Renal pelvis (tissue), 4 donors: ENCODE measurements around the gene SND1. TPM values are rescaled to one million over a fixed set of nuclear protein-coding genes. Genes with fewer than 3 reads are reported as not detected.
A peak's percentile ranks its signal among the peaks of the same experiment; 100 is the strongest.
"Not testable (repeated sequence)": the region's sequence is repeated elsewhere in the genome, so short reads cannot be mapped to it uniquely, and the experiment has no call there.

ENCODE experiments used
- DNase-seq: peaks from one replicate; pipeline ENCODE4 v3.0.0-alpha.2; 2013
- polyA plus RNA-seq, 3 donors: library from polyadenylated mRNA; unstranded; fragments of 120-200 nt; gene quantifications; one replicate each; pipeline ENCODE4 v1.2.1, GENCODE V29; 2013; ENCODE audit not compliant: insufficient read length in 3 of 3

SND1 gene
- polyA plus RNA-seq, 3 donors: 135 to 142 (median 137) TPM

GRCh38 chr7:127644484-127644883 lies 7.5 kb upstream of the SND1 start:
- no peak for DNase-seq

- DNase-seq: no peak
These were observed 4.4 kb upstream of the SND1 start for GRCh38 chr7:127647636-127648035.

GRCh38 chr7:127648986-127649385 lies 3.0 kb upstream of the SND1 start:
- no peak for DNase-seq

GRCh38 chr7:127650847-127651555 lies 993 bp upstream of the SND1 start:
- peak; percentile 54 for DNase-seq

DNA sequence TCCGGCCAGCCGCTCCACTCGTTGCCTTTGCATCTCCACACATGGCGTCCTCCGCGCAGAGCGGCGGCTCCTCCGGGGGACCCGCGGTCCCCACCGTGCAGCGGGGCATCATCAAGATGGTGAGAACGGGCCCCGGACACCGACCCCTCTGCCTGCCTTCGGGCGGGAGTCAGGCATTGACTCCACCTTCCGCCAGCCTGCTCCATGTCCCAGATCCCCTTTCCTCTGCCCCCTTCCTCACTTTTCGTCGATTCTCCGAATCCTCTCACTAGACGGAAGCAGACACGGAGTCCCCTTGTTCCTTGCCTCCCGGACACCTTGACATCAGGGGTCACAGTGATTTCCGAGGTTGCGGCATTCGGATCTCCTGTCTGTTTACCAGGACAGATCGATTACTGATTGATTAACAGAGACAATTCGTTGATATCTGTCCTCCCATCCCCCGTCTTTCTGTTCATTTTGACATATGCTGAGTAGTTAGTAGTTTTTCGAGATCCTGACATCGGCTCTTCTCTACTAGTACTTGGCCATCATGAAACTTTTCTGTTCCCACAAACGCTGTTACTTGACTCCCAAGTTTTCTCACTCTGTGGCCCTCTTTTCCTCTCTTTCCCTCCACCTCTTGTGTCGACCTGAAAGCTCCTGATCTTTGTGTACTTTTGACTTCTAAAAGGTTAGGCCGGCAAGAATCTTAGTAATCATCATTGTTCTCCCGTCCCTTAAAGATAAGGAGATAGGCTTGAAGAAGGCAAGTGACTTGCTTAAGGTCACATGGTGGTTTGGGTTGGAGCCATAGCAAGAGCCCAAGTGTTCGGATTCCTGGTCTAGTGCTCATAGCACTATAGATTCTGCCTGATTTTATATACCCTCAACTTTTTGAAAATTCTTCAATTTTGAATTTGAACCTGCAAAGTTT lies 597 bp downstream of the SND1 start:
- DNase-seq: peak; percentile 17

DNA sequence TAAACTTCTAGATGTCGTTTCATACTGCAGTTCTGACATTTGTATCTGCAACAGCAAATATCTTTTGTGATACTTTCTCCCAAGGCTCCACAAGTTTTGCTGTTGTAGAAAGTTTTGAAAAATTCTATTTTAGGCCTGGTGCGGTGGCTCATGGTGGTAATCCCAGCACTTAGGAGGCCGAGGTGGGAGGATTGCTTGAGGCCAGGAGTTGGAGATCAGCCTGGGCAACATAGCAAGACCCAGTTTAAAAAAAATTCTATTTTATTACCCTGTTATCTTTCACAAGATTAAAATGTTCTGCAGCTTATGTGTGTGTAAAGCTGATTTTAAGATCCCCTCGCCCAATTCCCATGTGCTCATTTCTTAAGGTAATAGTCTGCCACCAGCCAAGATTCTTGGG lies 1.4 kb downstream of the SND1 start:
- no peak for DNase-seq

DNA sequence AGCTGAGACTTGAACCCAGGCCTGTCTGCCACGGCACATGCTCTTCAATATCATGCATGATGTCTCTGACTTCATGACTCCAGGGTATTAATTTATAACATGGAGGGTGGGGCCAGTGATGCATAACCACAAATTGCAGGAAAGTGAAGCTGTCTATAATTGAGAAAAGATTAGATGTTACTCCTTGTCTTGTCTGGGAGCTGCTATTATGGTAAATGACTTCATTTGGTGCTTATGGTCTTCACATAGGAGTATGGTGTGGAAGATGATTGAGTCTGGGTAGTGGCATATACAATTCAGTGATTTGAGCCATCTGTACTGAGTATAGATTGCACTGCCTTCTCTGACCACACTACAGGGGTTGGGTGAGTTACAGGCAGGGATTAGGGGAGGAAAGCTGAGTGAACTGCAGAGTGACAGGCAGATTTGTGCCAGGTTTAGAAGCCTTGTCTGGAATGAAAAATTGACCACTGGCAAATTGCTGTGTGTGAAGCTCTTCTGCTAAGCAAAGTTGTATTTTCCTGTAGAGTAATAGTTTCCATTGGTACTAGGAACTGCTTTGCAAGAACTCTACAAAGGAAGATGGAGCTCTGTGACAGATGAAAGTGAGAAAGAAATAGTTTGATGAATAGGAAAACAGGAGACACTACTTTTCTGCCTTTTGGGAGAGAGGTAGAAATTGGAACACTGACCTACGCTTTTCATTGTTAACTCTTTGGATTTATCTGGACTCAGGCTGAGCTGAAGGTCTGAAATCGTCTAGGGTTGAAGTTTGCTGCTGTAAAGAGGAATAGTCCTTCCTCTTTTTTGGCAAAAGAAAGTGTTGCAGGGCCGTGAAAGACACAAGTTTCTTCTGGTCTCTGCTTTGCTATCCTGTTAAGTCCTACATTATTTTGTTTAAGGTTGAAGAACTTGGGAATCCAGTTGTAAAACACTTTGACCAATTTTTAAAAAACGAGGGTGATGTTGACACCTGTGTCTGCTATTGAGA lies 2.7 kb downstream of the SND1 start:
- DNase-seq: no peak

- no peak for DNase-seq
These were observed 3.7 kb downstream of the SND1 start for GRCh38 chr7:127655720-127656119.

DNA sequence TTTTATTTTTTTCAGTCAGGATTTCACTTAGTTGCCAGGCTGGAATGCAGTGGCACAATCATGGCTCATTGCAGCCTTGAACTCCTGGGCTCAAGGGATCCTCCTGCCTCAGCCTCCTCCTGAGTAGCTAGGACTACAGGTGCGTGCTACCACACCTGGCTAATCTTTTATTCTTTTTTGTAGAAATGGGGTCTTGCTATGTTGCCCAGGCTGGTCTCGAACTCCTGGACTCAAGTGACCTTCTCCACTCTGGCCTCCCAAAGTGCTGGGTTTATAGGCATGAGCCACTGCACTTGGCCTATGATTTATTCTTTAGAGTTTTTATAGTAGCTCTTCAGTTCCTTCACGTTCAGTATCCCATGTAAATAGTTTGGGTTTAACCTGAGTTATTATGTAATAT lies 5.5 kb downstream of the SND1 start:
- no peak for DNase-seq

GRCh38 chr7:127658970-127659630 lies 7.1 kb downstream of the SND1 start:
- DNase-seq: no peak

DNA sequence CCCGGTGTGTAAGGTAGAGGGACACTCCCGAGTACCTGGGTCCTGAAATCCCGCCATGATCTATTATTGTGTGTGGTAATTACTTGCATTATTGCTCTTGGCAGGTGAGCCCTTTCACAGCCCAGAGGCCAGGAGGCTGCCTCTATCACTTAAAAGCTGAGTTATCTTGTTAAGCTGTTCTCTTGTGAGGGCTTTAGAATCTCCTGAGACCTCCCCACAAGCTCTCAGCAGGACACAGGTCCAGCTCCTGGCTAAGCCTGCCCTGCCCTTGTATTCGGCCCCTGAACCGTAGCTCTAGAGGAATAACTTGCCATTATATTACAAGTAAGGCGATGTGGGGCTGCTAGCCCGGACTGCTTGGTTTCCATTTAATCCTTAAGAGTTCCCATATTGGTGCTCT lies 13.9 kb downstream of the SND1 start:
- no peak for DNase-seq

DNA sequence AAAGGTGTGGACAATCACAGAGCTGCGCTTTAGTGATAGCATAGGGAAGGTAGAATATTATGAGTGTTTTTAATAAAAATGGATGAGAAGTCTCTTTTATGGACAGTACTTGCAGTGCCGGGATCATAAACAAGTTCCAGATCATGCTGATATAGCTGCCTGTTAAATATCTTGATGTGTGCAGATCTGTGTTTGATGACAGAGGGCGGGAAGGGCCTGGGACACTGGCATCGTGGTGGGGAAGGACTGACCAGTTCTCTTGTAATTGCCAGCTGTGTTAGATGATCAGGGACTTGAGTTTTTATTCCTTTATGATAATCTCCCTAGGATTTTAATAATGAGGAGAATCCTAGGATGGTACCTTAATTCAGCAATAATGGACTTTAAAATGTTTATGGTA lies 14.6 kb downstream of the SND1 start:
- DNase-seq: no peak

- DNase-seq: no peak
These were observed 15.2 kb downstream of the SND1 start for GRCh38 chr7:127667017-127667670.

DNA sequence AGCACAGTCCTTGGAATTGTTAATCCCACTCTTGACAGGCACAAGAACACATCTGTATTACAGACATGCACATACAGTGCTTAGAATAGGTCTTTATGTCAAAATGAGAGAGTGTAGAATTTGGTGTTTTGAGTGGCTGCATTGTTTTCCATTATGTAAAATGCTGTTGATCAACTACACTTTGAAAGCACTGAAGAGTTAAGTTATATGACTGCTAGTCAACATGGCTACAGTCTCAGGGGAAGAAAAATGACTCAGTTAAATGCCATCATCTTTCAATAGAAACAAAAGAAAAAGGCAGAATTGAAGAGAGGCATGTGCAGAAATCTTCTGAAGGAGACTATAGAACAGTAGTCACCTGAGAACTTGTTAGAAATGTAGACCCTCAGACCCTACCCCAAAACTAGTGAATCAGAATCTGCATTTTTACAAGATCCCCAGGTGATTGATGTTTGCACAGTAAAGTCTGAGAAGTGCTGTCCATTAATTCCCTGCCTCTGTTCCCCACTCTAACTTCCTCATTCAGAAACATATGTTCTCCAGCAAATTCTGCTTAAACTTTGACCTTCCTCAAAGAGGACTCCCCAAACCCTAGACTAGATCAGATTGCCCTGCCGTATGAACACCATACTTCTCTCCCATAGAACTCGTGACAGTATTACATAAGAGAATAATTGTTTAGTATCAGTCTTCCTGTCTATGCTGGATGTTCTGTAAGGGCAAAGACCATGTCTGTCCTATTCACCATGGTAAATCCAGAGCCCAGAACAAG lies 16.0 kb downstream of the SND1 start:
- DNase-seq: no peak

DNA sequence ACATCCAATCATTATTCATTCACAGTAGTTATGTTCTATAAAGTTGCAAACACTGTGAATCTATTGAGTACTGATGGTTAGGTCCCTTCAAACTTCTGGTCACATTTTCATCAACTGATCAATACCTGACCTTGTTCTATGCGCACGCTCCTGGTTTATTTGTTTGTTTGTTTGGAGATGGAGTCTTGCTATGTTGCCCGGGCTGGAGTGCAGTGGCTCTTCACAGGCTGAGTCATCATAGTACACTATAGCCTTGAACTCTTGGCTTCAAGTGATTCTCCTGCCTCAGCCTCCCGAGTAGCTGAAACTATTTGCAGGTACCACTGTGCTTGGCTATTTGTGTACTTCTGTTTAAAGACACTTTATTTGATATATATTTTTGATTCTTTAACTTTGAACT lies 19.3 kb downstream of the SND1 start:
- no peak for DNase-seq

- DNase-seq: no peak
These were observed 21.9 kb downstream of the SND1 start for GRCh38 chr7:127673902-127674301.

DNA sequence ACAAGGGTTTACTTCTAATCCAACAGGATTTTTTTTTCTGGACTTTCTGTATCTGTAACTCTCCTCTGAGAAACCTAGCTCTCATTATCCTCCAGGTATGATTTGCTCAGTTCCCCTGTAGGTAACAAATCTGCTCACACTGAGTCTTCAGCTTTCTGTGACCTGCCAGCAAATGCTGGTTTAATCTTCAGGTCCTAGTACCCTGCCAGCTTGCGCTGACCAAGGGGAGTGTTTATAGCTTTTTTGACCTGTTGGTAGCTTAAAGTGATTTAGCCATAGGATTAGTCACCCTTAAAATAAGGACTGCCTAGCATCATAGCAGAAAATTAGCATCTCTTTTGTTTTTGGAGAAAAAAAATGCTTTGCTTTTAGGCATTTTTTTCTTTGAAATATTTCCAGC lies 22.4 kb downstream of the SND1 start:
- no peak for DNase-seq

DNA sequence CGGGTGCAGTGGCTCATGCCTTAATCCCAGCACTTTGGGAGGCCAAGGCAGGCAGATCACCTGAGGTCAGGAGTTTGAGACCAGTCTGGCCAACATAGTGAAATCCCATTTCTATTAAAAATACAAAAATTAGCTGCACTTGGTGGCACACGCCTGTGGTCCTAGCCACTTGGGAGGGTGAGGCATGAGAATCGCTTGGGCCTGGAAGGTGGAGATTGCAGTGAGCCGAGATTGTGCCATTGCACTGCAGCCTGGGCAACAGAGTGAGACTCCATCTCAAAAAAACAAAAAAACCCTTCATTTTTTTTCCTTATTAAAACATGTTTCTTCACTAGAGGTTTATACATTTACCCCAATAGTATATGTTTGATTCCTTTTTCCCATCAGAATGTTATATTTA lies 22.9 kb downstream of the SND1 start:
- not testable (repeated sequence) for DNase-seq

- no peak for DNase-seq
These were observed 23.7 kb downstream of the SND1 start for GRCh38 chr7:127675721-127676120.
